ENCODE results near the gene DEFB123.

The DEFB123 gene

DNA sequence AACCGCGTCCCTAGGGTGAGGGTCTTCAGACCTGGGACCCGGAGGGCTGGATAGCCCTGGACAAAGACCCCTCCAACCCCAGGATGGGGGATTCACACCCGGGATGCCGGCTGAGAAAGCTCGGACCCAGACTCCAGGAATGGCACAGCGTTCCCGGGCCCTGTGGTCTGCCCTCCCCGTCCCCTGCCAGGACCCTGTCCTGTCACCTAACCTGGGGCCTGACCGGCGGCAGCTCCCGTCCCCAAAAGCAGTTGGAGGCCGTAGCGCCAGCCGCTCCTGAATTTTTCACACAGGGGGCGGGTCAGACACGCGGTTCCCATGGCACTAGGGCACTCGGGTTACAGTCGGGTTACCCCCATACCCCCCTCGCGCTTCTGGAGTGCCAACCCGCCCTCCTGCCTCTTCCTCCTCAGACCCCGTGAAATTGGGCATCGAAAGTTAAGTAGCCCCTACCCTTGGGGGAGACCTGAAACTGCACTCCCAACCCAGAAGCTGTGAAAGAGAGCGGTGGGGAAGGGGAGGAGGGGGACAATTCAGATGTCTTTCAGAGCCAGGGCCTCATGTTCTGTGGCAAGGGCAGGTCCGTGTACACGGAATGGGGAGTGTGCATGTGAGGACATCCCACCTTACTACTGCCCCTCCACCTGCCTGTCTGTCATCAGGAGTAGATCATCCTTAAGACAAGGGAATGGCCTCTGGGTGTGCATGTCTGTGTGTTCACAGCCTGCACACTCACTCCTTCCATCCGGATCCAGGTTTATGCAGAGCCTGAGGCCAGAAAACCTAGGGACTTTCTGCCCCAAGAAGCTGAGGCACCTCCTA, 35.3 kb downstream of the DEFB123 start:
- no peak overlapping the region for H3K27ac ChIP-seq
- TF ChIP-seq, protein P1, sequence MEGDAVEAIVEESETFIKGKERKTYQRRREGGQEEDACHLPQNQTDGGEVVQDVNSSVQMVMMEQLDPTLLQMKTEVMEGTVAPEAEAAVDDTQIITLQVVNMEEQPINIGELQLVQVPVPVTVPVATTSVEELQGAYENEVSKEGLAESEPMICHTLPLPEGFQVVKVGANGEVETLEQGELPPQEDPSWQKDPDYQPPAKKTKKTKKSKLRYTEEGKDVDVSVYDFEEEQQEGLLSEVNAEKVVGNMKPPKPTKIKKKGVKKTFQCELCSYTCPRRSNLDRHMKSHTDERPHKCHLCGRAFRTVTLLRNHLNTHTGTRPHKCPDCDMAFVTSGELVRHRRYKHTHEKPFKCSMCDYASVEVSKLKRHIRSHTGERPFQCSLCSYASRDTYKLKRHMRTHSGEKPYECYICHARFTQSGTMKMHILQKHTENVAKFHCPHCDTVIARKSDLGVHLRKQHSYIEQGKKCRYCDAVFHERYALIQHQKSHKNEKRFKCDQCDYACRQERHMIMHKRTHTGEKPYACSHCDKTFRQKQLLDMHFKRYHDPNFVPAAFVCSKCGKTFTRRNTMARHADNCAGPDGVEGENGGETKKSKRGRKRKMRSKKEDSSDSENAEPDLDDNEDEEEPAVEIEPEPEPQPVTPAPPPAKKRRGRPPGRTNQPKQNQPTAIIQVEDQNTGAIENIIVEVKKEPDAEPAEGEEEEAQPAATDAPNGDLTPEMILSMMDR (IDR thresholded peaks at IDR 0.05), result no peak

DNA sequence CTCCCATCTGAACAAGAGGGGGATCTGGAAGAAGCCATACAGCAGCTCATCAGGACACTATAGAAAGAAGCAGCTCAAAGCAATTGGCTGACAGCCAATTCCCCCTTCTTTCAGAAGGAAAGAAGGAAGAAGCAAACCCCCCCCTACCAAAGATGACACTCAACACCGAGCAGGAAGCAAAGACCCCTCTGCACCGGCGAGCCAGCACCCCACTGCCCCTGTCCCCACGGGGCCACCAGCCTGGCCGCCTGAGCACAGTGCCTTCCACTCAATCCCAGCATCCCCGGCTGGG, 35.8 kb downstream of the DEFB123 start:
- TF ChIP-seq, protein P1 (IDR thresholded peaks at IDR 0.05), result no peak
- no peak for TF ChIP-seq ZFX (IDR thresholded peaks at IDR 0.05; ENCODE audit: borderline replicate concordance)
- H3K27ac ChIP-seq, result no peak overlapping the region

GRCh38 chr20:31476643-31477215, 36.3 kb downstream of the DEFB123 start:
- no peak overlapping the region for H3K27ac ChIP-seq
- no peak for TF ChIP-seq ZFX (IDR thresholded peaks at IDR 0.05; ENCODE audit: borderline replicate concordance)
- TF ChIP-seq, protein P1 (IDR thresholded peaks at IDR 0.05), result no peak

GRCh38 chr20:31484001-31484400, 43.6 kb downstream of the DEFB123 start:
- no peak overlapping the region for H3K27ac ChIP-seq
- TF ChIP-seq, protein P1 (IDR thresholded peaks at IDR 0.05), result no peak
- no peak for TF ChIP-seq ZFX (IDR thresholded peaks at IDR 0.05; ENCODE audit: borderline replicate concordance)

GRCh38 chr20:31485450-31486339, 45.3 kb downstream of the DEFB123 start:
- no peak overlapping the region for H3K27ac ChIP-seq
- TF ChIP-seq, protein P1 (IDR thresholded peaks at IDR 0.05), result no peak
- TF ChIP-seq ZFX (IDR thresholded peaks at IDR 0.05; ENCODE audit: borderline replicate concordance), result no peak

- no peak for TF ChIP-seq ZFX (IDR thresholded peaks at IDR 0.05; ENCODE audit: borderline replicate concordance)
- TF ChIP-seq, protein P1 (IDR thresholded peaks at IDR 0.05), result no peak
- H3K27ac ChIP-seq, result no peak overlapping the region
Observed at GRCh38 chr20:31488115-31488514, 47.7 kb downstream of the DEFB123 start.
